Stimulated activated CD8-positive, alpha-beta memory T cell treated with anti-CD3 and anti-CD28 coated beads, Interleukin-12 subunit alpha, Interleukin-12 subunit beta, amount 100 ng/mL, for 24 hours (primary cell): ENCODE data around the gene CLCN7.
"Not testable (repeated sequence)": the region's sequence is repeated elsewhere in the genome, so short reads cannot be mapped to it uniquely, and the experiment has no call there.

Experiments
- DNase-seq: peaks from one replicate; pipeline ENCODE4 v3.0.0-alpha.2; 2020; ENCODE audit errors: extremely low read depth

The CLCN7 gene

DNA sequence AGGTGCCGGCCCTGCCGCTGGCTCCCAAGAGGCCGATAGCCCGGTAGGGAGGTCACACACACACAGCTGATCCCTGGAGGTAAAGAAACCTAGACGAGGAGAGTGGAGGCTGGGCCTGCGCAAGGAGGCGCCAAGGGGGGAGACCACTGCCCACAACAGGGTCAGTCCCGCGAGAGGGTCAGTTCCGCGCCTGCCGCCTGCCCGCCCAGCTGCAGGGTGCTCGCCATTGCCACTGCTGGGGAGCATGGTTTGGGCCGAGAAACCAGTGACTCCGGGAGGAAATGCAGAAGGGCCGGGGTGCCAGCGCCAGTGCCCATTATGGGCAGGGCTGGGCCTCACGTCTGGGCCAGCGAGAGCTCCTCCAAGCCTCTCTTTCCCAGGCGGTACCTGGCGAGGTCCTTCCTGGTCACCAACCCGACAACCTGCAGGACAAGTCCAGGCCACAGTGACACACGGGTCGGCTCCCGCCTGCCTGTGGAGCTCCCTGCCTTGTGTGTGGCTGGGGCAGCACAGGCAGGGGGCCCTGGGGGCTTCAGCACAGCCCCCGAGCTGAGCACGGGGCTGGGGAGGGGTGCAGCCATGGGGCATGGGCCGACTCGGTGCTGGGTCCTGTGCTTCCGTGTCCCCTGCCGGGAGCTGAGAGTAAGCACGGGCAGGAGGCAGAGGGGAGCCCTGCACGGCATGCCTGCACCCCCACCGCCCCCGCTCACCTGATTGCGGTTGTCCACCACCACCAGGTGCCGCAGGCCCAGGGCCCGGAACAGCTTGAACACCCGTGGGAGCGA is 28.3 kb downstream of the CLCN7 start:
- no peak for DNase-seq

DNA sequence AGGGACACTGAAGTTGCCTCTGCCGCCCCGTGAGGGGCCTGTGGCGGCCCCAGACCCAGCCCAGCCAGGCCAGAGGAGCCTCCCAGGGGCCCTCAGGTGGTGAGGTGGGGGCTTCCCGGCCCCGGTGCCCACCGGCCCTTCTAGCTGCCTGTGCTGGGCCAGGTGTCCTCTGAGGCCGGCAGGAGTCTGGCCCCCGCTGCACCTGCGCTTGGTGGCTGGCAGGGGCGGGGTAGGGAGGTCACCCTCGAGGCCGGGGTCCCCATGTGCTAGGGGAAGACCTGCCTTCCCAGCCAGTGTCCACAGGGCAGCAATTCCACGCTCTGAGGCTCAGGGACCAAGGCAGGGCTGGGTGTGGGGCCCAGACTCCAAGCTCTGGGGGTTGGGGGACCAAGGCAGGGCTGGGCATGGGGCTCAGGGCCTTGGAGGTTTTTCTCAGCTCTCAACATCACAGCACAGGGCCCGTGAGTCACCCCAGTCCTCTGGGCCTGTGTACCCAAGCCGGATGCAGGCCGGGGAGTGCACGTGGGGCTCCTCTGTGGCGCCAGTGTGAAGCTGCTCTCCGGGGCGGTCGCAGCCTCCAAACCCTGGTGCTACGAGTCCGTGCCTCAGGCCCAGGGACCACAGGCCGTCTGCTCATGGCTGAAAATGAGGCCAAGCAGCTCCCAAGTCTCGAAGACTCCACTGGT is 29.2 kb downstream of the CLCN7 start:
- no peak for DNase-seq

DNA sequence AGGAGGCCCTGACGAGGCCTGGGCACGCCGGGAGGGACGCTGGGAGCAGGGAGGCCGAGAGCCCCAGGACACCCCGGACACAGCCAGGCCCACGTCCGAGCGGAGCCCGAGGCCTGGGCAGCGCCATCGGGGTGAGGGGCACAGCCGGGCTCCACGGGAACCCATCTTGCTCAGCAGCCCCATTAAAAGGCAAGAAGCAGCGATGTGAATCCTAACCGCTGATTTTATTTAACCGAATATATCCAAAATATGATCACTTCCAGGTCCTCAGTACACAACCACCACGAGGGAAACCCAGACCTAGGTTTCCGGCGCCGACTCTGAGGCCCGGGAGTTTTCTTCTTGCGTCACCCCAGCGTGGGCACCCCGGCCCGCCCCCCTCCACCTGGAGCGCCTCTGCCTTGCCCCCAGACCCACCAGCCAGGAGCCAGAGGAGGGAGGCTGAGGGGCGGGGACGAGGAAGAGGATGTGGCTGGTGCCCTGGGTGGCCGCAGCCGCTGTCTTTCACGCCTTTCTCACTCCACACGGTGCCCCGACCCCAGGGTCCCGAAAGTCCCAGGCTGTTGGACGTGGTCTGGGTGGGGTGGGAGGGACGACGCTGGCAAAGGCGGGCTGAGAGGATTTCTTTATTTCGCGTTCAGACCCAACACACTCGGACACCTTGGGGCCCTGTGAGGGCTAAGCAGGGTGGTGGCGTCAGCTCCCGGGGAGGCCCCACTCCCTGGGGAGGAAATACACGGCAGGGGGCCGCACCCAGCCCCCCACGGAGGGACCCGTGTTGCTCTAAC is 29.9 kb downstream of the CLCN7 start:
- DNase-seq: no peak

DNA sequence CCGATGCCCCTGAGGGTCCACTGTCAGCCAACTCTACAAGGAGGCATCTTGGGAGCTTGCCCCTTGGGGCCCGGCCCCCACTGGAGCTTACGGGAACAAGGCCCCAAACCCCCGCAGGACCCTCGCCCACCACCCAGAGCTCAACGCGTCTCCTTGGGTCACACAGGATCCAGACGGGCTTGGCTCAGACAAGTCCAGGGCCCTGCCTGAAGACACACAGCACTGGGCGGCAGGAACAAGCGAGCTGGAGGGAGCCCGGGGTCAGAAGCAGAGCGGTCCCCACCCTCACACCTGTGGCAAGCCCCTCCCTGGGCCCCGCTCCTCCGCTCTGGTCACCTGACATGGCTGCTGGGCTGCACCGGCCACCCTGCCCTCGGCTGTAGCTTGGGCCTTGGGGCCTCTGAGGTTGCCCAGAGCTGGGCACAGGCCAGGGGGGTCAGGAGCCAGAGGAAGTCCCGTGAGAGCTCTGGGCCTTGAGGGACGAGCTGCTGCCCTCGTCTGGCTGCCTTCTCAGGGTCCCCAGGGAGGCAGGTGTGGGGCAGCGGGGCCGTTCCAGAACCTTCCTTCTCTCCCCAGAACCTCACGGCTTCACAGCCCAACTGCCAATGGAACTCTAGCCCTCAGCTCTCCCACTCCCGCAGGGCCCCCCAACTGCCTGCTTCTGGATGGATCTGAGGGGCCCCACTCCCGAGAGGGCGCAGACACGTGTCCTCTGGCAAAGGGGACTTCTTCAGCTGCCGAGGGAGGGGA is 30.7 kb downstream of the CLCN7 start, which contains the start of gene CCDC154:
Gene CCDC154, minus strand, starts transcription at position 577 of the 750 bp plus-strand sequence. Its CDS starts 234 bp downstream, at position 343.
- DNase-seq: no peak

DNA sequence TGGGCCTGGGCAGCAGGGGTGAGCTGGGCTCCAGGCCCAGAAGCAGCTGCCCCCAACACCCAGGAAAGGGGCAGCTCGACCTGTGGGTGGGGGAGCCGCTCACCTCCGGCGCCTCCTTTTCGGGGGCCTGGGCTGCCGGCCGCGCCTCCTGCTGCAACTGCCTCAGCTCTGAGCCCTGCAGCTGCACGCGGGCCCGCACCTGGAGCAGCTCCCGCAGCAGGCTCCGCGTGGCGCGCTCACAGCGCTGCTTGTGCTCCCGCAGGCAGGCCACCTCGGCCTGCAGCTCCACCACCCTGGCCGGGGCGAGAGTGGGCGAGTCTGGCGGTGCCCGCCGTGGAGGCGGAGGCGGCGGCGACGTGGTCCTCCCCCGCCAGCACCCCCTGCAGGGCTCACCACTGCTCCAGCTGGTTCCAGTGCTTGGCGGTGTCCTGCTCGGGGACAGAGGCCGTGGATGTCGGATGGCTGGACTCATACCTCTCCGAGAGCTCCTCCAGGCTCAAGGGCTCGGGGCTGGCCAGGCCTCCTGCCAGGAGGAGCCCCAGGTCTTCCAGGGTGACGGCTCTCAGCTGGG is 31.3 kb downstream of the CLCN7 start:
- DNase-seq: no peak

DNA sequence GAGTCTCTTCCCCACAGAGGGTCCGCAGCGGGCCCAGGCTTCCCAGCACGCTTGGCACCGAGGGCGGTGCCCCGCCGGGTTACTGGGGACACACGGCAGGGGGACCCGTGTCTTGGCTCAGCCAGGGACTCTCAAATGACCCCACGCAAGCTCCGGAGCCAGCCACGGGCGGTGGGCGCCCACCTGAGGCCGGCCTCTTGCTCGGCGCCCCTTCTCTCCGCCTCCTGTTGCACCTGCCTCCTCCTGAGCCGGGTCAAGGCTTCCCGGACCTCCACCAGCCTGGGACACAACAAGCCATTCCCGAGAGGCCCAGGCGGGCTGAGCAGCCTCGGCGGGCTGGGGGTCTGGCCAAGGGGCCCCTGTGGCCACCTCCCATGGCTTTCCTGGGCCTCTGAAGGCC is 32.1 kb downstream of the CLCN7 start:
- DNase-seq: no peak

DNA sequence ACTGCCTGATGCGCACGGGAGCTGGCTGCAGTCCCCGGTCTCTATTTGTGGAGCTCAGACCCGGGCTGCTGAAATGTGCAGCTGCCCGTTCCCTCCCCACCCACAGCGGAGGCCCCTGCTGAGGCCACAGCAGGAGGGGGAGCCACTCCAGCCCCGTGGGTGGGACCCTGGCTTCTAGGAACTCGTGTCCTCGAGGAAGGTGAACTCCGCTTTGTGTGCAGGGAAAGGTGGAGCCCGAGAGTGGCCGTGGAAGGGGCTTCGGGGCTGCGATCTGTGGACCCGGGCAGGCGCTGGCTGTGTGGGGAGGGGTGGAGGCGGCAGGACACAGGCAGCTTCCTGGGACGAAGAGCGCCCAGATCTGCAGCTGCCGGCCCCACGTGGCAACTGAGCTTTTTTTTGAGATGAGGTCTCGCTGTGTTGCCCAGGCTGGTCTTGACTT is 33.4 kb downstream of the CLCN7 start:
- DNase-seq: no peak

DNA sequence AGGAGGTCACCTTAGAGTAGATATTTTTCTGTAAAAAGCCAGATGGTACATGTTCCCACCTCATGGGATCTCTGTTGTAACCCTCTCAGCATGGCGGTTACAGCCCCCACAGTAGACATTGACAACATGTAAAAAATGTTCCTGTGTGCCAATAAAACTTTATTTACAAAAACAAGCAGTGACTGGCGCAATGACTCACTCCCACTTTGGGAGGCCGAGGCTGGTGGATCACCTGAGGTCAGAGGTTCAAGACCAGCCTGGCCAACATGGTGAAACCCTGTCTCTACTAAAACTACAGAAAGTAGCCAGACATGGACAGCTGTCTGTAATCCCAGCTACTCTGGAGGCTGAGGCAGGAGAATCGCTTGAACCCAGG is 35.1 kb downstream of the CLCN7 start:
- not testable (repeated sequence) for DNase-seq

DNA sequence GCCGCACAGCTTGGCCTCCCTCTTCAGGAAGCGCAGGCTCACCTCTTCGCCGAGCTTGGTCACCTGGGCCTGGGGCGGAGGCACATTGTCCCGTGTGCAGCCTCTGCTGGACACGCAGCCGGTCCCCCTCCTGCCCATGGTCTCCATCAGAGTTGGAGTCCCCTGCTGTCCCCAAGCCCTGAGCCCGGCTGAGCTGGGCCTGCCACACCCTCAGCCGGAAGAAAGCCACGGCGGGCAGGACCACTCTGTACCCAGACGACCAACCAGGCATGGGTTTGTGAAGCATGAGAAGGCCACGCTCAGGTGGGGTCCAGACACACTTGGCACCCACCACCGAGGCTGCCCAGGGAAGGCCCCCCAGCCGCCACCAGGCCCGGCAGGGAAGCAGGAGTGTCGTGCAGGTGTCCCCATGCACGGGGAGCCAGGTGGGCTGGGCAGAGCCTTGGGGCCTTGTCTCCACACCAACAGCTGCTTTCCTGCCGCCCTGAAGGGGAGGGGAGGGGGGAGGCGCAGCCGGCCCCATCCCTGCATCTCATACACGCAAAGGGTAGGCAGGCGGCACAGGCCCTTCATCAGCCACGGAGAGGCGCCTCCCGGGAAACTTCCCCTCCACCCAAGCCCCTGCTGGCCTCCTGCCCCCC is 35.6 kb downstream of the CLCN7 start:
- DNase-seq: no peak

DNA sequence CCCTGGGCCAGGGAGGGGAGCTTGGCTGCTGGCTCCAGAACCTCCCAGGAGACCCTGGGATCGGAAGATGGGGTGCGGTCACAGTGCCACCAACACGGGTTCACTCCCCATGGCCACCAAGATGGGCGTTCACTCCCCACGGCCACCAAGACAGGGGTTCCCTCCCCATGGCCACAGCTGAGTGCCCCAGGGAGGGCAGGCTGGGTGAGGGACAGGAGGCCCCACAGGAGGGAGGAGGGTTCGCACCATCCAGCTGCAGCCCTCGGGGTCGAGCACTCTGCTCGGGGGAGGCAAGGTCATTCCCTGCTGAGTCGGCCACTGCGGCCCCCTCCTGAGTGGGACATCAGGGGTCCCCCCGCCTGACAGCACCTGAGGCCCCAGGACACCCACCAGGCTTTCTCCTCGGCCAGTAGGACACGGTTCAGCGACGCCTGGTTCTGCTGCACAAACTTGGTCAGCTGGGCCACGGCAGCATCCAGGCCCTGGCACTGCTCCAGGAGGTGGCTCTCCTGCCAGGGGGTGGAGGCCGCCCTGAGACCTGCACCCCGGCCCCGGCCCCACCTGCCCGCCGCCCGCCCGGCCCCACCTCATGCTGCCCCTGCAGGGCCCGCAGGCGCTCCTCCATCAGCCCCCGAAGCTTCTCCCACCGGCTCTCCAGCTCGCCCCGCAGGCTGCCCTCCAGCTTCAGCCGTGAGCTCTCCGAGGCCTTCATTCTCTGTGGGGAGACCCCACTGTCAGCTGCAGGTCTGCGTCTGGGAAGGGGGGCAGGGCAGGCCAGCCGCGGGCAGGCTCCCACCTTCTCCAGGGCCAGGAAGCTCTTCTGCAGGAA is 36.4 kb downstream of the CLCN7 start:
- no peak for DNase-seq

DNA sequence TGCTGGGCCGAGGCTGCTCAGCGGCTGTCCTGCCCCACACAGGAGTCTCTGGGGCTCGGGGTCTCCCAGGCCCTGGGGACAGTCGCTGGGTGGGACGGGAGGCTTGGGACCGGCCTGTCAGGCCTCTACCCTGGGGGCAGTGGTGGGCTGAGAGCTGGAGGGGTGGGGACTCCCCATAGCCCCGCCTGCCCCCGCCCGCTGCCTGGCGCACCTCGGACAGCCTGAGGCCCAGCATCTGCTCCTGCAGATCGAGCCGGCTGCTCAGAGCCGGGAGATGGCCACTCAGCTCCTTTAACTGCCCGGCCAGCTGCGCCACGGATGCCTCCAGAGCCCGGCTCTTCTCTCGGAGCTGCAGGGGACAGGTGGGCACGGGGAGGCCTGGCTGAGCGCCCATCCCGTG is 37.2 kb downstream of the CLCN7 start:
- DNase-seq: no peak

DNA sequence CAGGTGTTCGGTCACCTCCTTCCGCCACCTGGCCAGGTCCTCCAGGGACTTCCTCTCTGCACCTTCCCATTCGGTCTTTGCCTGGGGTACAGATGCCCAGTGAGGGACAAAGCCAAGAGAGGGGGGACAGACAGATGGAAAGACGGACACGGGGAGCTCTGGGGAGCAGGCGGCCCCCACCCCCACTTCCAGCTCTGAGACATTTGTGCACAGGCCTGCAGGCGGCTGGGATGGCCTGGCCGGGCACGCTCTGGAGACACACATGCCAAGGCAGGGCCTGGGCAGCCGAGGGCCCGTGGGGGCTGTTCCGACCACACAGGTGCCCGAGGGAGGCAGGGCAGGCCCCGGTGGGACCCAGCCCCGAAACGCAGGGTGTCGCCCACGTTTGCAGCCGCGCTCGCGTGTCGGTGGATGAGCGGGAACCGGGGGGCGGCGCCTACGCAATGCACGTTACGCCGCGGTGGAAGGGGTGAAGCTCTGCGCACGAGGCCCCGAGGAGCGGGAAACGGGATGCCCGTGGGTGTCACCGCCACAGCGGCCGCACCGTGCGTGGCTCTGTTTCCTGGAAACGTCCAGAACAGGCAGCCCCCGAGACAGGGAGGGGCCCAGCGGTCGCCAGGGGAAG is 38.0 kb downstream of the CLCN7 start:
- DNase-seq: no peak

DNA sequence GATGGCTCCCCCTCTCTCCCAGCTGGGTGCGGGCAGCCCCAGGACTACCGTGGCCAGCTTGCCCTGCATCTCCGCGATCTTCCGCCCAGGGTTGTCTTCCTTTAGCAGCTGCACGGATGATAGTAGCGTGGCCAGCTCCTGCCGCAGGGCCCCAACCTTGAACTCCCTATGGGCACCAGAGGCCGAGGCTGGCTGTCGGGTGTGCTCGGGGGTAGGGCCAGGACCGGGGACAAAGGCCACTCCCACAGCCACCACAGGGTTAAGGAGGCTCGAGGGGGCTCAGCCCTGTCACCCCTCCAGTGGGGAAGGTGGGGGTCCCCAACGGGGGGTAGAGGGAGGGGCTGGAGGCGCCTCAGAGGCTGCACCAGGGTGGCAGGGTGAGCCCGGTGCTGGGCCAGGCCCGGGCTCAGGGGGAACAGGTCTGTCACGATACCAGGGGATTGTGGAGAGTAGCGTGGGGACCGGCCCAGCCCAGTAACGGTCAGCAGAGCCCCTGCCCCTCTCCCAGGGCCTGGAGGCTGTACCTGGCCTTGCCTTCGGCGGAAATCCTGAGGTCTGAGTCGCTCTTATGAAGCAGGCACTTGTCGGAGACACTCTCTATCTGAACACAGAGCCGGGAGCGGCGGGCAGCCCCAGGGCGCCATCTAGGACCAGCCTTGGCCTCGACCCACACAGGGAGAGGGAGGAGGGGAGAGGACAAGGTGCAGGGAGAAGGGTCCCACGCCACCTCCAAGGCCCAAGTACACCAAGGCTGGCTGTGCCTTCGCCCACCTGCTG is 38.7 kb downstream of the CLCN7 start:
- DNase-seq: no peak

DNA sequence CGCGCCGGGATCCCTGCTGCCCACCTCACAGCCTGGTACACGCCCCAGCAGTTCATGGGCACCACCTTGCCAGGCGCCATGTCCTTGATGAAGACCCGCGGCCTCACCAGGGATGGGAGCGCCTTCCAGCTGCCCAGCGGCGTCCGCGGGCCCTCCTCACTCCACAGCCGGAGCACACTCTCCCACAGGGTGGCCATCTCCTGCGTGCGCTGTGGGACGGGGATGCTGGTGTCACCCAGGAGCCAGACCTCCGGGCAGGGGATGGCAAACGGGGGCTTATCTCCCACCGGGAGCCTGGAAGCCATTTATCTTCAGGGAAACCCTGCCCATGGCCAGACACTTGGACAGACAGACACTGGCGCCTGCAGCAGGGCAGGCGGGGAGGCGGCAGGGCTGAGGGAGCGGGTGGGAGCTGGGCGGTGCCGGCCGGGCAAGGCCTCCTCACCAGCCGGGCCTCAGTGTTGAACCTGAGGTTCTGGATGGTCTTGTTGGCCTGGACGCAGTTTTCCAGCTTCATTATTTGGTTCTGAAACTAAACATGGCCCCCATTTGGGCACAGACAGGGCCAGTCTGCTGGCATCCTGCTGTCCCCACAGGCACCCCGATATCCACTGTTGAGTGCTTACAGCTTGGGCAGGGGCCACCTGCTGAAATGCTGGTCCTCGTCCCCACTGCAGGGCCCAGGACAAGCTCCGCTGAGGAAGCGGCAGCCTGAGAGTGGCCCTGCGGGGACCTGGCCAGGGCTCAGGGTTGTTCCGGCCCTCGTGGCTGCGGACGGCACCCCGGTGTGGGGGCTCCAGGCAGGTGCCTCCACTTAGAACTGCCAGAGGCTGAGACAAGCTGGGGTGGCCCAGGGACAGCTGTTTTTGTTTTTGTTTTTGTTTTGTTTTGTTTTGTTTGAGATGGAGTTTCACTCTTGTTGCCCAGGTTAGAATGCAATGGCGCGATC is 39.9 kb downstream of the CLCN7 start:
- no peak for DNase-seq

DNA sequence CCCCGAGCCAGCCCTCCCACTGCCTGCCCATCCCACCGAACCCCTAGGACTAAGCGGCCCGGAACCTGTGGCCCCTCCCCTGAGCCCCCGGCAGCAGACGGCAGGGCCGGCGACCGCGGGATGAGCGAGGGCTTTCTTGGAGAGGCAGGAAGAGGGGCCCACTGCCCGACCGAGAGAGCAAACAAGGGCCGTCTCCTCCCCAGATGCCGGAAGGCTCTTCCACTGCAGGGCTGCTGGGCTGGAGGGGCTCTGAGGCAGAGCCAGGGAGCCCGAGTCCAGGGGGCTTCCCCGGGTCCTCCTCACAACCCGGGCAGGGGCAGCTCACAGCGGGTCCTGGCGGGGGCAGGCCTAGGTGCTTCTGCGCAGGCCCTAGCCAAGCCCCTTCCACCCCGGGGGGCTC is 41.1 kb downstream of the CLCN7 start:
- DNase-seq: no peak

DNA sequence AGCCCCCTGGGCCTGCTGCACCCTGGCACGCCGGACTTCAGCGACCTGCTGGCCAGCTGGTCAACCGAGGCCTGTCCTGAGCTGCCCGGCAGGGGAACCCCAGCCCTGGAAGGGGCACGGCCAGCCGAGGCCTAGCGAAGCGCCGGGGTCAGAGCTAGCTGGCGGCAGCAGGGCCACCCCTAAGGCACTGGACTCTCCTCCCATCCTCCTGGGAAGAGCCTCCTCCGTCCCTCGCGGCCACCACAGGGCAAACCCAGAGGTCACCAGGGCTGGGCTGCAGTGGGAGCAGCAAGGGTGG is 41.6 kb downstream of the CLCN7 start:
- DNase-seq: no peak

DNA sequence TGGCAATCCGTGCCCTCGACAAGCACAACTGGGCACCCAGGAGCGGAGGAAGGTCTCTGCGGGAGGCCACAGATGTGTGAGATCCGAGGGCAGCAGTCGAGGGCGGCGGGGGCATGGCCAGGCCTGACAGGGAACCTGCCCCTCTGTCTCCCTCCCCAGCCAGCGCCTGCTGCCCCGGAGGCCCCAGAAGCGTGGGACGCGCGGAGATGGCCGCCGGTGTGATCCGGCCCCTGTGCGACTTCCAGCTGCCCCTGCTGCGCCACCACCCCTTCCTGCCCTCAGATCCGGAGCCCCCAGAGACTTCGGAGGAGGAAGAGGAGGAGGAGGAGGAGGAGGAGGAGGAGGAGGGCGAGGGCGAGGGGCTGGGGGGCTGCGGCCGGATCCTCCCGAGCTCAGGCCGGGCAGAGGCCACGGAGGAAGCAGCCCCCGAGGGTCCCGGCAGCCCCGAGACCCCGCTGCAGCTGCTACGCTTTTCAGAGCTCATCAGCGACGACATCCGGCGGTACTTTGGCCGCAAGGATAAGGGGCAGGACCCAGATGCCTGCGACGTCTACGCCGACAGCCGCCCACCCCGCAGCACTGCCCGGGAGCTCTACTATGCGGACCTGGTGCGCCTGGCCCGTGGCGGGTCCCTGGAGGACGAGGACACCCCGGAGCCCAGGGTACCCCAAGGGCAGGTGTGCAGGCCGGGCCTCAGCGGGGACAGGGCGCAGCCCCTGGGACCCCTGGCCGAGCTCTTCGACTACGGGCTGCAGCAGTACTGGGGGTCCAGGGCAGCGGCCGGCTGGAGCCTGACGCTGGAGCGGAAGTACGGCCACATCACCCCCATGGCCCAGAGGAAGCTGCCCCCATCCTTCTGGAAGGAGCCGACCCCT is 42.2 kb downstream of the CLCN7 start:
- no peak for DNase-seq
